MCF 10A (cell line): Measurements from ENCODE around the gene NAA40. TPM values are rescaled to one million over a fixed set of nuclear protein-coding genes. Genes with fewer than 3 reads are reported as not detected.
"Not testable (repeated sequence)": the region's sequence is repeated elsewhere in the genome, so short reads cannot be mapped to it uniquely, and the experiment has no call there.

ENCODE experiments used
- BruUV-seq: library from RNA; stranded (reverse); fragments of 400-500 nt; replicated peaks from 2 replicates; lab custom pipeline; 2021; lab: Mats Ljungman, UMichigan
- CTCF ChIA-PET: fragments of 300-600 bp; sonication (Branson Sonifier 250); formaldehyde crosslinking; extraction: SDS; loops from one replicate; lab custom pipeline; 2021; ENCODE audit warnings: antibody characterized with exemption, inconsistent platforms; lab: Yijun Ruan, JAX
- POLR2A ChIA-PET: fragments of 300-600, 350-650 bp; sonication (Branson Sonifier 250); formaldehyde crosslinking; extraction: SDS; loops from one replicate; lab custom pipeline; 2020; ENCODE audit warnings: antibody characterized with exemption, inconsistent platforms; lab: Yijun Ruan, JAX
- DNase-seq: peaks from one replicate; pipeline ENCODE4 v3.0.0-alpha.2; 2018; ENCODE audit not compliant: unreplicated experiment
- H3K27ac Mint-ChIP-seq: one replicate; pipeline ENCODE4 v1.8.0; 2022; ENCODE audit warnings: mild to moderate bottlenecking, low read depth, mixed read lengths; ENCODE audit not compliant: unreplicated experiment
- H3K27me3 Mint-ChIP-seq: one replicate; pipeline ENCODE4 v1.8.0; 2022; ENCODE audit warnings: mixed read lengths; ENCODE audit not compliant: insufficient read depth, unreplicated experiment
- H3K36me3 Mint-ChIP-seq: one replicate; pipeline ENCODE4 v1.8.0; 2022; ENCODE audit warnings: mild to moderate bottlenecking, moderate library complexity, mixed read lengths; ENCODE audit not compliant: insufficient read depth, unreplicated experiment
- H3K4me1 Mint-ChIP-seq: one replicate; pipeline ENCODE4 v1.8.0; 2022; ENCODE audit warnings: mixed read lengths; ENCODE audit not compliant: insufficient read depth, unreplicated experiment
- H3K4me3 Mint-ChIP-seq: one replicate; pipeline ENCODE4 v1.8.0; 2022; ENCODE audit warnings: mild to moderate bottlenecking, moderate library complexity, mixed read lengths; ENCODE audit not compliant: unreplicated experiment
- H3K9me3 Mint-ChIP-seq: one replicate; pipeline ENCODE4 v1.8.0; 2022; ENCODE audit warnings: mixed read lengths; ENCODE audit not compliant: unreplicated experiment
- CTCF ChIP-seq: fragments of 200-600 bp; IDR thresholded peaks from one replicate; pipeline ENCODE4 v1.8.0; 2022; ENCODE audit warnings: antibody characterized with exemption, mild to moderate bottlenecking; ENCODE audit not compliant: unreplicated experiment
- intact Hi-C: fragments of 100-400 bp; cut with micrococcal nuclease; formaldehyde crosslinking; loops from 2 replicates; pipeline ENCODE4 v1.14.1; 2022
- total RNA-seq: library from RNA; stranded (reverse); gene quantifications from 2 replicates; pipeline ENCODE4 v1.2.3, GENCODE V29; 2022

Gene NAA40
- total RNA-seq, 1 experiment from 2014 or later, result 11.7 TPM

GRCh38 chr11:63951779-63952536, 13.2 kb downstream of the NAA40 start:
- no TSS peak for BruUV-seq
- H3K27ac Mint-ChIP-seq, result no peak overlapping the region
- H3K4me3 Mint-ChIP-seq, result no peak overlapping the region
- no peaks in the 10 kb centered on the region for H3K27me3 Mint-ChIP-seq
- intact Hi-C loops, result no loop called here
- no peak for TF ChIP-seq CTCF
- no peaks in the 10 kb centered on the region for H3K9me3 Mint-ChIP-seq
- DNase-seq, result no peak
- ChIA-PET POLR2A (no interaction called here), CTCF (interaction anchor here (0.6 to 3.2 kb wide), 3 partner anchors 34 to 169 kb away, joined by 3 to 29 read pairs (median 3); partner anchors contain the start of gene MARK2)
- no peaks in the 10 kb centered on the region for H3K4me1 Mint-ChIP-seq
- peaks cover 74% of the 10 kb centered on the region for H3K36me3 Mint-ChIP-seq

GRCh38 chr11:63952570-63952969, 13.8 kb downstream of the NAA40 start:
- peaks cover 68% of the 10 kb centered on the region for H3K36me3 Mint-ChIP-seq
- no TSS peak for BruUV-seq
- DNase-seq, result no peak
- H3K27me3 Mint-ChIP-seq, result no peaks in the 10 kb centered on the region
- TF ChIP-seq CTCF, result no peak
- no peak overlapping the region for H3K27ac Mint-ChIP-seq
- intact Hi-C loops, result no loop called here
- ChIA-PET POLR2A (no interaction called here), CTCF (interaction anchor here (3.2 kb wide), 1 partner anchor 115 kb away, joined by 29 read pairs; the partner anchor contains the start of gene MARK2)
- no peaks in the 10 kb centered on the region for H3K9me3 Mint-ChIP-seq
- no peak overlapping the region for H3K4me3 Mint-ChIP-seq
- H3K4me1 Mint-ChIP-seq, result no peaks in the 10 kb centered on the region

- CTCF ChIA-PET, result interaction anchor here (0.6 to 2.7 kb wide), 6 partner anchors 10 to 897 kb away, joined by 3 to 14 read pairs (median 4); no protein-coding TSS in a partner anchor
- Mint-ChIP-seq H3K4me3 (no peak overlapping the region), H3K36me3 (peaks cover 31% of the 10 kb centered on the region), H3K4me1 (peaks cover 5% of the 10 kb centered on the region), H3K9me3 (no peaks in the 10 kb centered on the region), H3K27ac (no peak overlapping the region), H3K27me3 (no peaks in the 10 kb centered on the region)
- DNase-seq, result no peak
- no TSS peak for BruUV-seq
- intact Hi-C loops, result no loop called here
- no peak for TF ChIP-seq CTCF
- POLR2A ChIA-PET, result interaction anchor here (2.2 kb wide), 1 partner anchor 16 kb away, joined by 11 read pairs; the partner anchor contains the start of gene COX8A
Measured at GRCh38 chr11:63958008-63958407, 19.2 kb downstream of the NAA40 start.

GRCh38 chr11:63961608-63962412, 23.0 kb downstream of the NAA40 start:
- Mint-ChIP-seq H3K36me3 (peaks cover under 1% of the 10 kb centered on the region), H3K9me3 (no peaks in the 10 kb centered on the region), H3K27me3 (no peaks in the 10 kb centered on the region), H3K4me1 (peaks cover 5% of the 10 kb centered on the region), H3K27ac (no peak overlapping the region), H3K4me3 (no peak overlapping the region)
- ChIA-PET POLR2A (interaction anchor here (0.6 to 1.3 kb wide), 3 partner anchors 11 to 117 kb away, joined by 3 to 5 read pairs (median 4); partner anchors contain the start of gene COX8A), CTCF (interaction anchor here (0.6 to 1.7 kb wide), 10 partner anchors 16 to 337 kb away, joined by 3 to 7 read pairs (median 3); no protein-coding TSS in a partner anchor)
- no TSS peak for BruUV-seq
- no peak for TF ChIP-seq CTCF
- no peak for DNase-seq
- intact Hi-C loops, result no loop called here

GRCh38 chr11:63963895-63964294, 25.1 kb downstream of the NAA40 start:
- H3K27ac Mint-ChIP-seq, H3K36me3 Mint-ChIP-seq, H3K27me3 Mint-ChIP-seq, POLR2A ChIA-PET, BruUV-seq, H3K4me3 Mint-ChIP-seq, DNase-seq, H3K9me3 Mint-ChIP-seq, H3K4me1 Mint-ChIP-seq, intact Hi-C loops, CTCF ChIA-PET: not testable (repeated sequence)
